ENCODE measurements around the gene SPDEF.

SPDEF gene

DNA sequence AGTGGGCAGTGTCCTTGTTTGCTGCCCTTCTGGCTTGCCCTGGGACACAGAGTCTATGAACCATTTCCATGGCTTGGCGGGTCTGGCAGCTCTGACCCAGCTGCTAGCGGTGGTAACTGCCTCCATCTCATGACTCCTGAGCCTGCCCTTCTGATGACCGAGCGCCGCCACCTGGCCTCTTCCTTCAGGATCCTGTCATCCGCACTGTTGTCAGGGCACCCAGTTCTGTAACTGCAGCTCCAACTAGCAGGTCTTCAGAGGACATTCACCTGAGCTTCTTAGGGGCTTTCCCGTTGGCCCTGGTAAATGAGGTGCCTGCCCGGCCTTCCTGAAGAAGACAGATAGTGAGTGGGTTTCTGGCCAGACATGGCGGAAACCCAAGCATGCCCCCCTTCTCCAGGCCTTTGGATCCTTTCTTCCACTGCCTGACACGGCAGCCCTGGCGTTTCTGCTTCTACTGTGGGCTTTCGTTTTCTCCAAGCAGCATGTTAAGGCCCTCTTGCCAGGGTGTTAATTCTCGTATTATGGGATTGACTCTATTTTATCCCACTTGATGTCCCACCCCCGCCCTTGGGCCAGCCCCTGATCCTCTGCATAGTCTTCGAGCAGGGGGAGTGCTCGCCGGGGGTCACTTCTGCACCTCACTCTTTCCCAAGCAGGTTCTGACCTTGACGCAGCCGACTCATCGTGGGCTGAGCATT, 65.6 kb downstream of the SPDEF start:
- no peak for FAIRE-seq
- no peak for DNase-seq (ENCODE audit: insufficient read length, low spot score)

DNA sequence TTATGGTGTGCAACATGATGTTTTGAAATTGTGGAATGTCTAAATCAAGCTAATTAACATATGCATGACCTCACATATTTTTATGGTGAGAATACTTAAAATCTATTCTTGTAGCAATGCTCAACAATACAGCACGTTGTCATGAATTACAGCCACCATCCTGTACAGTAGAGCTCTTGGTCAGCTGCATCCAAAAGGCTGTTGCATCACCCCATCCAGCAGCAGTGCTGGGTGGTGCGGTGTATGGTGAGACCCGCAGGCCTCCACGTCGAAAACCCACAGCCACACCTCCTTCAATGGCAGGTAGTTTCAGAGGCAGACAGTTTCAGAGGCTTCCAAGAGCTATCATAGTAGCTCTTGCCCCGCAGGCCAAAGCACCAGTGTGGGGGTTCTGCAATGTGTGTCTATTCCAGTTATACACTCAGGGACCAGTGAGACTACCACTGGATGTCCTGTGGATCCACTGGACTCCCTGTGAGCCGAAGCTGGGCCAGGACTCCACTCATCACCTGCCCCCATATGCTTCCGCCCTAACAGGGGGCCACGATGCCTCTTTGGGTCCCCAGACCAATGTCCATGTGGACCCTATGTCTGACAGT, 66.8 kb downstream of the SPDEF start:
- no peak for FAIRE-seq
- DNase-seq (ENCODE audit: insufficient read length, low spot score) = no peak

Data from GM19239 (cell line).